ENCODE measurements around the gene SLC45A2.

SLC45A2 gene

GRCh38 chr5:34007201-34007620 is 22.7 kb upstream of the SLC45A2 start:
- no peak for DNase-seq

GRCh38 chr5:34005681-34006080 is 21.2 kb upstream of the SLC45A2 start:
- no peak for DNase-seq

GRCh38 chr5:34005211-34005610 is 20.7 kb upstream of the SLC45A2 start:
- no peak for DNase-seq

- no peak for DNase-seq
Measured at GRCh38 chr5:34003941-34004340, 19.4 kb upstream of the SLC45A2 start.

DNA sequence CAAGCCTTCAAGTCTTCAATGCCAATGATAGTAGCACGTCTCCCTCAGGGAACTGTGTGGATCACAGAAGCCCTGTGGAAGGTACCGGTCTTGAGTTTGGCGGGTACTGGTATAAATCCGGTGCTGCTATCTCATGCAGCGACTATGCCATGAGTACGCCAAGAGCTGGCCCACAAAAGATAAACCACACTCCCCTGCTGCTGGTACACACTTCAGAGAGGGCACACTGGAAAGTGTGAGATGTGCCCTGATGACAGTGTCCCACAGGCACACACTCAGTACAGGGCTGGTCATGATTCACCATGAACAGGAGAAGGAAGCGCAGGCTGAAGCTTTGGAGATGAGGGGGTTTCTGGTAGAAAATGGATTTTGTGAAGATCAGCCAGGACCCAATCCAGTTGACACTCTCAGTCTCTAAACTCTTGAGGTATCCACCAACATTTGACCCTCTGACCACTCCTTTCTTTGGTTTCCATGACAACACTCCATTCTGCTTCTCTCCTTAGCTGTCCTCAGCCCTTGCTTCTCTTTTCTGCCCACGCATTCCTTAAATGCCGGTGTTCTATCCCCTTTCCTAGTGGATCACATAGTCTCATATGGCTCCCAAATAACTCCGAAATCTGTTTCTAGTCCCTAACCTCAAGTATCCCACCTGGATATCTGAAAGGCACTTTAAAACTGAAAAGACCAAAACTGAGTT is 18.3 kb upstream of the SLC45A2 start:
- DNase-seq = no peak

GRCh38 chr5:34001241-34001841 is 16.8 kb upstream of the SLC45A2 start:
- DNase-seq = no peak

DNA sequence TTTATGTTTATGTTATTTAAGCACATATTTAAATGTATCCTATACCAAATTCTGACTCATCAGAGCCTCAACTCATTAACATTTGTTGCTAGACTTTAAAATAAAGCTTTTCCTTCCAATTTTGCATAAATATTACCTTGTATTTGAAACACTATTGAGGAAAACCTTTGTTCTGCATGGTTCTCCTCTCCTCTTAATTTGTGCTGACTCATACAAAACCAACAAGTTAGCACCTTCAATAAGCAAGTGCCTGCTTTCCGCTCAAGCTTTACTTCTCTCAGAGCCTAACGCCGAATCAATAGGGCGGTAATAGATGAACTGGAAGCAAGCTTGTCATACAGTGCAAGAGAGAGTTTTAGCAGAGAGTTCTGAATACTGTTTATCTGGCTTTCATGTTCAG is 15.5 kb upstream of the SLC45A2 start:
- DNase-seq = no peak

DNA sequence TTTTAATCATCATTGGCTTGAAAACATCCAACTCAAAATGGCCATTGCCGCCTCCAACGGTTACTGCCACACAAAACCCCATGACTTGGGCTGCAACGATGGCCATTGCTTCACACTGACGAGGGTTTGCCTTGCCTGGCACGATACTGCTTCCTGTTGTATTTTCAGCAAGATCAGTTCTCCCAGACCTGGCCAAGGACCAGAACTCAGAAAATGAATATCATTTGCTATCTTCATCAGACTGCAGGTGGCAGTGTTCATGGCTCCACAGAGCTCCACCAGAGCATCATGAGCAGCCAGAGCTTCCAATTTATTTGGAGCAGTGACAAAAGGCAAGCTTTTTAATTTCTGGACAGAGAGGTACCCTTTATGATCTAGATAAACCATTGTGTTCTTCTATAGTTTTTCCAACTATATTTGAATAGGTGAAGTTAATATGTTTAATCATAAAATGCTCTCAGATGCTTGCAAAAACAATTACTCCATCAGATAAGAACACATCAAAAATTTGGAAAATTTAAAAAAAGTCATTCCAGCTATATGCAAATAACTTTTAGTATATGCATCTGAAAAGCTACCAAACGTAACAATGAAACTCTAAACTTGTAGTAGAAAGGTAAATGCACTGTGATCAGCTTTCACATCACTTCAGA is 13.0 kb upstream of the SLC45A2 start:
- DNase-seq = peak; percentile 28

DNA sequence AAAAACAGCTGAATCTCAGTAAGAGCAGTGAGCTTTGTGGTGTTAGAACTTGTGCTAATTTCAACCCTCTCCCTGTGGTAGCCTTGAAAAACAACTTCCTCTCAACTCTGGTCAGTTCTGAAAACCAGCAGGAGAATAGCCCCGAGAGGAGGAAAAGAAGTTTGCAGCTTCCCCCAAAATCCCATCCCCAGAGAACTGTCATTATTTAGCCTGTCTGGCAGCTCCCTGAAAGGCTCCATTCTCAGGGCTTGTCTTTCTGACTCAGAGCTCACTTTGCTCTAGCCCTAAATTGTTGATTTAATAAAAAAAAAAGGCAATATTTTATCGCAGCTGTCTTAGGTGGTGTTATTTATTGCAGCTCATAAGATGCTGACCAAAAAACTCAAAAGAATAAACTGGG is 11.4 kb upstream of the SLC45A2 start:
- no peak for DNase-seq

GRCh38 chr5:33994845-33995244 is 10.4 kb upstream of the SLC45A2 start:
- no peak for DNase-seq

- DNase-seq = no peak
Measured at GRCh38 chr5:33992864-33993263, 8.4 kb upstream of the SLC45A2 start.

DNA sequence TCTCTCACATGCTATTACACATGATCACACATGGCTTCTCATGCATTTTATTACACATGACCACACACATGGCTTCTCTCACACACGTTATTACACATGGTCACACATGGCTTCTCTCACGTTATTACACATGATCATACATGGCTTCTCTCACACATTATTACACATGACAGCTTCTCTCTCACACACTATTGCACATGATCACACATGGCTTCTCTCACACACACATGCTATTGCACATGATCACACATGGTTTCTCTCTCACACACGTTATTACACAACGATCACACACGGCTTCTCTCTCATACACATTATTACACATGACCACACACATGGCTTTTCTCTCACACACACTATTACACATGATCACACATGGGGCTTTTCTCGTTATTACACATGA is 954 bp upstream of the SLC45A2 start:
- DNase-seq = no peak

GRCh38 chr5:33984178-33984577 is 315 bp downstream of the SLC45A2 start:
- DNase-seq = no peak

- no peak for DNase-seq
Measured at GRCh38 chr5:33981408-33982162, 2.9 kb downstream of the SLC45A2 start.

DNA sequence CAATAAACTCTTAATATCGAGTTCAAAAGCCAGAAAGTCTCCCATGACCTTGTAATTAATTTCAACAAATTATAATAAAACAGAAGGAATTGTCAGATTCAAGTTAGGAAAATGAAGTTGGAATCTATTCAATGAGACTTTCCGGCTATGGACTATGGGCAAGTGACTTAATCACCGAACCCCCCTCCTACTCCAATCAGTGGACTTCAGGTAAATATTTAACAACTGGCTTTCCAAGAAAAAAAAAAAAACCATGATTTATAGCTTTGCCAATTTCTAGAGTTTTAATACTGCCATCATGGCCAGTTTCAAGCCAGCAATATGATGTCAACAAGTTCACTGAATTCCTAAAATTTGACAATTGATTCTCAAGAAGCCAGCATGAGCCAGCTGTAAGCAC is 4.5 kb downstream of the SLC45A2 start:
- DNase-seq = no peak

GRCh38 chr5:33978306-33978705 is 6.2 kb downstream of the SLC45A2 start:
- no peak for DNase-seq

- DNase-seq = no peak
Measured at GRCh38 chr5:33976307-33976706, 8.2 kb downstream of the SLC45A2 start.

DNA sequence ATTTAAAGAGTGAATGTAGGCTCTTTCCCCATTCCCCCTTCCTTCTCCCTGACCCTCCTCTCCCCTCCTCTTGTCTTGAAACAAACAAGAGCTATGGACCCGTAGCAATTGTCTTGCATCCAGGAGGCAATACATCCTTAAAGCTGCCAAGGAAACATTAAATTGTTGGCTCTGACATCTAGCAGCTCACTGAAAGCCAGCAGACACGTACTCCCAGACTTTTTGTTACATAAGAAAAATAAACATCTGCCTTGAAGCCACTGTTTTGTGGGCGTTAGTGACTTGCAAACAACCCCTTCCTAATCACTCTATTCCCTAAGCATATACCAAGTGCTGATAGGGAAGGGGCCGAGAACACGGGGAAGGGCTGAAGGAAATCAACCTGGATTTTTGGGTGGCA is 8.6 kb downstream of the SLC45A2 start:
- no peak for DNase-seq

GRCh38 chr5:33973271-33973670 is 11.2 kb downstream of the SLC45A2 start:
- DNase-seq = no peak

- no peak for DNase-seq
Measured at GRCh38 chr5:33969572-33970452, 14.7 kb downstream of the SLC45A2 start.

DNA sequence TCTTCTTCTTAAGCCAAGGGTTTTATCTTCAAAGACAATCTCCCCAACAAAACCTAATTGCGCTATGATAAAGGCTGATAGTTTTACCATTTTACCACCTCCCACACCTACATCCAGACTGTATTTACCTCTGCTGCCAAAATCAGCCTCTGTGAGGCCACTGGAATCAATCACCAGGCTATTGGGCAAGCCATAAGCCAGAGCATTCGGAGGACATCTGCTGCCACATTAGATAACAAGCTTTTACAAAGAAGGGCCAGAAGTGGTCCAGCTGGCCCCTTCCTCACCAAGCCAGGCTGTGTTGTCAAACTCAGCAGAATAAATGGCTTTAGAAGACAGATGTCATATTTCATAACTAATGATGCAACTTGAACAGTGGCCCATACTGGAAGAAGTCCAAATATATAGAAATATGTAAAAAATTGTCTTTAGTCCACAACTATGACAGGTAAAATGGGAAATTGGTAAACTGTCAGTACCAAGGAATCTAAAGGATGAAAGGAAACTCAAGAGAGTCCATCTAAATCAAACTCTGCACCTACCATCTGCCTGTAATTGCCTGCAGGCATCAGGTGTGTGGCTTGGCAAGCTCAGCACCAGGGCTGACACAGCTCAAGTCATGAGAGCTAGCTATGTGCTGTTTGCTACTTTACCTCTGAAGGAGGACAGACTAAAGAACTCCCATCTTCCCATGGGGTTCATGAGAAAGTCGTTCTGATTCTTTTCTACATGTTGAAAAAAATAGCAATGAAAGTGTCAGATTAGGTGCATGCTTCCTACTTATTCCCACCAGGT is 16.1 kb downstream of the SLC45A2 start:
- DNase-seq = no peak

- DNase-seq = no peak
Measured at GRCh38 chr5:33966805-33967204, 17.7 kb downstream of the SLC45A2 start.

Measured in GDM1 (cell line).